MM.1S (cell line): ENCODE data around the gene CA4.

Source experiments
- DNase-seq: peaks from one replicate; pipeline ENCODE4 v3.0.0-alpha.2; 2015
- H2AFZ ChIP-seq: fragments of 300-600 bp; sonication (generic); 2 replicates; pipeline ENCODE4 v1.6.0; 2016; ENCODE audit warnings: antibody characterized with exemption, low read length
- H3F3A ChIP-seq: fragments of 300-600 bp; sonication (generic); 2 replicates; pipeline ENCODE4 v1.6.1; 2016; ENCODE audit warnings: mild to moderate bottlenecking, antibody characterized with exemption, low read length, moderate library complexity, mixed read lengths; ENCODE audit not compliant: insufficient read depth
- H3K27ac ChIP-seq: fragments of 300-600 bp; sonication (generic); 2 replicates; pipeline ENCODE4 v1.5.1; 2016; ENCODE audit warnings: mild to moderate bottlenecking, low read length
- H3K27me3 ChIP-seq: fragments of 300-600 bp; sonication (generic); replicated peaks from 2 replicates; pipeline ENCODE4 v1.6.0; 2016; ENCODE audit warnings: low read length; ENCODE audit not compliant: insufficient read depth
- H3K36me3 ChIP-seq: fragments of 300-600 bp; sonication (generic); replicated peaks from 2 replicates; pipeline ENCODE4 v1.6.1; 2016; ENCODE audit warnings: mild to moderate bottlenecking, low read length, mixed read lengths; ENCODE audit not compliant: insufficient read depth
- H3K4me1 ChIP-seq: fragments of 300-600 bp; sonication (generic); 2 replicates; pipeline ENCODE4 v1.6.1; 2016; ENCODE audit warnings: low read length, mixed read lengths
- H3K4me2 ChIP-seq: fragments of 300-600 bp; sonication (generic); 2 replicates; pipeline ENCODE4 v1.6.0; 2016; ENCODE audit warnings: low read depth, low read length
- H3K4me3 ChIP-seq: fragments of 300-600 bp; sonication (generic); 2 replicates; pipeline ENCODE4 v1.5.1; 2016; ENCODE audit warnings: low read length, mixed read lengths
- H3K79me2 ChIP-seq: fragments of 300-600 bp; sonication (generic); 2 replicates; pipeline ENCODE4 v1.6.1; 2016; ENCODE audit warnings: mixed run types, low read length, mixed read lengths
- H3K9ac ChIP-seq: fragments of 300-600 bp; sonication (generic); 2 replicates; pipeline ENCODE4 v1.6.1; 2016; ENCODE audit warnings: low read length, mixed read lengths
- H3K9me2 ChIP-seq: fragments of 300-600 bp; sonication (generic); replicated peaks from 2 replicates; pipeline ENCODE4 v1.6.1; 2016; ENCODE audit warnings: mild to moderate bottlenecking, low read length, mixed read lengths; ENCODE audit not compliant: insufficient read depth
- H3K9me3 ChIP-seq: fragments of 300-600 bp; sonication (generic); replicated peaks from 2 replicates; pipeline ENCODE4 v1.6.1; 2016; ENCODE audit warnings: mild to moderate bottlenecking, low read length, mixed read lengths; ENCODE audit not compliant: insufficient read depth
- H4K20me1 ChIP-seq: fragments of 300-600 bp; sonication (generic); 2 replicates; pipeline ENCODE4 v1.6.1; 2016; ENCODE audit warnings: mild to moderate bottlenecking, low read length, moderate library complexity, mixed read lengths; ENCODE audit not compliant: insufficient read depth
- EZH2 ChIP-seq: fragments of 300-600 bp; sonication (generic); optimal IDR thresholded peaks from 2 replicates; pipeline ENCODE3; 2017; ENCODE audit warnings: low read depth, mild to moderate bottlenecking, antibody characterized with exemption, low read length, mixed read lengths
- EZH2phosphoT487 ChIP-seq: fragments of 300-600 bp; sonication (generic); IDR thresholded peaks from 2 replicates; pipeline ENCODE4 v1.6.1; 2018; ENCODE audit warnings: antibody characterized with exemption, low read length
- TF ChIP-seq, protein P1 (sequence below): fragments of 300-600 bp; sonication (generic); IDR thresholded peaks from 2 replicates; pipeline ENCODE4 v1.5.1; 2016; ENCODE audit warnings: antibody characterized with exemption, low read length, mixed read lengths

CA4 gene

DNA sequence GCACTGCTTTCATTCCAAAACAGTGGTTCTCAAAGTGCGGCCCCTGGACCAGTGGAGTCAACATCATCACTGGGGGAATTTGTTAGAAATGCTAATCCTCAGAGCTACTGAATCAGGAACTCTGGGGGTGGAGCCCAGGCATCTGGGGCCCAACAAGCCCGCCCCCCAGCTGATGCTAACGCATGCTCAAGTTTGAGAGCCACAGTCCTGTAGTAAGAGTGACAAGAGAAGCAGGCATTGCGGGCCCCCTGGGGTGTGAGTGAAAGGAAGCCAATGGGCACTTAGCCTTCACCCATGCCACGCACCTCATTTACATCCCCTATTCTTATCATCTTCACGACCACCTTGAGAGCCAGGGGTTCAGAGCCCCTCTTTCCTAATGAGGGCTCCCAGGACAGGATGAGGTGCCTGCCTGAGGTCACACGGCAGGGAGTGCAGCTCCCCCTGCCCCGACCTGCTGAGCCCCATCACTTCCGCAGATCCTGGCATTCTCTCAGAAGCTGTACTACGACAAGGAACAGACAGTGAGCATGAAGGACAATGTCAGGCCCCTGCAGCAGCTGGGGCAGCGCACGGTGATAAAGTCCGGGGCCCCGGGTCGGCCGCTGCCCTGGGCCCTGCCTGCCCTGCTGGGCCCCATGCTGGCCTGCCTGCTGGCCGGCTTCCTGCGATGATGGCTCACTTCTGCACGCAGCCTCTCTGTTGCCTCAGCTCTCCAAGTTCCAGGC lies 9.1 kb downstream of the CA4 start:
- H3K9me2 ChIP-seq: no peaks in the 10 kb centered on the region
- no peaks in the 10 kb centered on the region for H3K36me3 ChIP-seq
- no peak overlapping the region for H3K9ac ChIP-seq
- no peak for TF ChIP-seq EZH2
- TF ChIP-seq, protein P1, sequence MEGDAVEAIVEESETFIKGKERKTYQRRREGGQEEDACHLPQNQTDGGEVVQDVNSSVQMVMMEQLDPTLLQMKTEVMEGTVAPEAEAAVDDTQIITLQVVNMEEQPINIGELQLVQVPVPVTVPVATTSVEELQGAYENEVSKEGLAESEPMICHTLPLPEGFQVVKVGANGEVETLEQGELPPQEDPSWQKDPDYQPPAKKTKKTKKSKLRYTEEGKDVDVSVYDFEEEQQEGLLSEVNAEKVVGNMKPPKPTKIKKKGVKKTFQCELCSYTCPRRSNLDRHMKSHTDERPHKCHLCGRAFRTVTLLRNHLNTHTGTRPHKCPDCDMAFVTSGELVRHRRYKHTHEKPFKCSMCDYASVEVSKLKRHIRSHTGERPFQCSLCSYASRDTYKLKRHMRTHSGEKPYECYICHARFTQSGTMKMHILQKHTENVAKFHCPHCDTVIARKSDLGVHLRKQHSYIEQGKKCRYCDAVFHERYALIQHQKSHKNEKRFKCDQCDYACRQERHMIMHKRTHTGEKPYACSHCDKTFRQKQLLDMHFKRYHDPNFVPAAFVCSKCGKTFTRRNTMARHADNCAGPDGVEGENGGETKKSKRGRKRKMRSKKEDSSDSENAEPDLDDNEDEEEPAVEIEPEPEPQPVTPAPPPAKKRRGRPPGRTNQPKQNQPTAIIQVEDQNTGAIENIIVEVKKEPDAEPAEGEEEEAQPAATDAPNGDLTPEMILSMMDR: no peak
- no peak for TF ChIP-seq EZH2phosphoT487
- H3K4me2 ChIP-seq: no peak overlapping the region
- no peak for DNase-seq
- H3K27ac ChIP-seq: no peak overlapping the region
- no peaks in the 10 kb centered on the region for H3K27me3 ChIP-seq
- H3K9me3 ChIP-seq: no peaks in the 10 kb centered on the region
- H3K4me1 ChIP-seq: no peaks in the 10 kb centered on the region
- H3F3A ChIP-seq: no peaks in the 10 kb centered on the region
- H3K4me3 ChIP-seq: no peak overlapping the region
- H2AFZ ChIP-seq: no peak overlapping the region
- no peaks in the 10 kb centered on the region for H3K79me2 ChIP-seq
- no peaks in the 10 kb centered on the region for H4K20me1 ChIP-seq

DNA sequence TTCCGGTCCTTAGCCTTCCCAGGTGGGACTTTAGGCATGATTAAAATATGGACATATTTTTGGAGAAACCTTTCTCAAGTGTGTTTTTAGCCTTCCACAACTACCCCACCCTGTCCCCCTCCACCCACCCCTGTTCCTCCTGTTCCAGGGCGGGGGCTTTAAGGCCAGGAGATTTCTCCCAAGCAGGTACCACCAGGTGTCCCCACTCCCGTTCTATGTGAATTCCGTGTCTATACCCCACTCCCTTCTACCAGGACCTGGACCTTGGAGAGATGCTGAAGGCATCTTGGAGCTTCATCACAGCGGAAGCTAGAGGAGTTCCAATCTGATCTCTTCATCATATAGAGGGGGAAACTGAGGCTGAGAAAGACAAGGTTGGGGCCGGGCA lies 9.7 kb downstream of the CA4 start:
- no peaks in the 10 kb centered on the region for H3K4me1 ChIP-seq
- no peaks in the 10 kb centered on the region for H3K27me3 ChIP-seq
- H3K4me3 ChIP-seq: no peak overlapping the region
- TF ChIP-seq EZH2 (no peak), EZH2phosphoT487 (no peak)
- TF ChIP-seq, protein P1: no peak
- H3K9me3 ChIP-seq: no peaks in the 10 kb centered on the region
- no peak overlapping the region for H3K4me2 ChIP-seq
- H3K79me2 ChIP-seq: no peaks in the 10 kb centered on the region
- no peaks in the 10 kb centered on the region for H3K9me2 ChIP-seq
- H3F3A ChIP-seq: no peaks in the 10 kb centered on the region
- H3K36me3 ChIP-seq: no peaks in the 10 kb centered on the region
- no peak overlapping the region for H2AFZ ChIP-seq
- H3K9ac ChIP-seq: no peak overlapping the region
- no peaks in the 10 kb centered on the region for H4K20me1 ChIP-seq
- no peak for DNase-seq
- no peak overlapping the region for H3K27ac ChIP-seq

DNA sequence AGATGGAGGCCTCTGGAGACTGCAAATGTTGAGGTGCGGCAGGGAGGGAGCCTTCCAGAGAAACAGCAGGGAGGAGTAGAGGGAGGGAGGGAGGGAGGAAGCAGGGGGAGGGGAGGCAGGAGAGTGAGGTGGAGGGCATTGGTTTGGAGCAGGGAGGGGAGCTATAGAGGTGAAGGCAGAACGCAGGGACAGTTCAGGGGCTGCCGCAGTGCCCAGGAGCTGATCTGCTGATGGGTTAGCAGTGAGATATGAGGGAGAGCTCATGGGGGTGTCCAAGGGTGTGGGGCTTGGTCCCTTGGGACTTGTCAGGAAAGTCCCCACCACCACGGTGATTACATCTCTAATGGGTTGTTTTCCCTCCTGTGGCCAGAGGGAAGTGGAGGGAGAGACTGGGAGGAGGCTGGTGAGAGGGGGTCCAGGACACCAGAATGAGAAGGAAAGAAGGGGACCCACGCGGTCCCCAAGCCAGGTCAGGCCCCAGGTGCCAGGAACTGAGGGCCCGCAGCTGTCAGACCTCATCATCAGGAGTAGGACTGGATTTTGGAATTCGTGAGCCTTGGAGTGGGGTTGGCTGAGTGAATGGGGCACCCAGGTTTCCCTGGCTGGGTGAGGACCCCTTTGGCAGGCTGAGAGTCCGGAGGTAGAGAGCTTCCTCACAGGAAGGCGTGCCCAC lies 11.2 kb downstream of the CA4 start:
- no peaks in the 10 kb centered on the region for H3K79me2 ChIP-seq
- H3K27ac ChIP-seq: no peak overlapping the region
- H2AFZ ChIP-seq: no peak overlapping the region
- peaks cover 10% of the 10 kb centered on the region for H3K4me1 ChIP-seq
- no peaks in the 10 kb centered on the region for H3K27me3 ChIP-seq
- H3K36me3 ChIP-seq: no peaks in the 10 kb centered on the region
- no peaks in the 10 kb centered on the region for H4K20me1 ChIP-seq
- H3K9me2 ChIP-seq: no peaks in the 10 kb centered on the region
- H3K9me3 ChIP-seq: no peaks in the 10 kb centered on the region
- H3K4me3 ChIP-seq: no peak overlapping the region
- TF ChIP-seq, protein P1: no peak
- no peak overlapping the region for H3K9ac ChIP-seq
- H3F3A ChIP-seq: peaks cover under 1% of the 10 kb centered on the region; the same call in 1 of the 2 replicates
- no peak for DNase-seq
- no peak overlapping the region for H3K4me2 ChIP-seq
